ENCODE data around the gene CPT1C.

DNA sequence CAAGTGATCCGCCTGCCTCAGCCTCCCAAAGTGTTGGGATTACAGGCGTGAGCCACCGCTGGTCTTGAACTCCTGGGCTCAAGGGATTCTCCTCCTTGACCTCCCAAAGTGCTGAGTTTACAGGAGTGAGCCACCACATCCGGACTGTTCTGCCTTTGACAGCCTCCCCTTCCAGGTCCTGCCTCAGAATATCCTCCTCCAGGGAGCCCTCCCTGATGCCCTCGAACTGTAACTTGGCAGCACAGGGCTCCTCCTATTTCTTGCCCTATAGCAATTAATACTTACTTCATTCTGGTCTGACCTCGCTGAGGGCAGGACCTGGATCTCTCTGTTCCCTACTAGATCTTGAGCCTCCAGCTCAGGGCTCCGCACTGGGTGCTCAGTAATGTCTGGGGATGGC, 5.9 kb downstream of the CPT1C start:
- TF ChIP-seq POLR2A (IDR thresholded peaks at IDR 0.05), result no peak
- TF ChIP-seq, protein P1, sequence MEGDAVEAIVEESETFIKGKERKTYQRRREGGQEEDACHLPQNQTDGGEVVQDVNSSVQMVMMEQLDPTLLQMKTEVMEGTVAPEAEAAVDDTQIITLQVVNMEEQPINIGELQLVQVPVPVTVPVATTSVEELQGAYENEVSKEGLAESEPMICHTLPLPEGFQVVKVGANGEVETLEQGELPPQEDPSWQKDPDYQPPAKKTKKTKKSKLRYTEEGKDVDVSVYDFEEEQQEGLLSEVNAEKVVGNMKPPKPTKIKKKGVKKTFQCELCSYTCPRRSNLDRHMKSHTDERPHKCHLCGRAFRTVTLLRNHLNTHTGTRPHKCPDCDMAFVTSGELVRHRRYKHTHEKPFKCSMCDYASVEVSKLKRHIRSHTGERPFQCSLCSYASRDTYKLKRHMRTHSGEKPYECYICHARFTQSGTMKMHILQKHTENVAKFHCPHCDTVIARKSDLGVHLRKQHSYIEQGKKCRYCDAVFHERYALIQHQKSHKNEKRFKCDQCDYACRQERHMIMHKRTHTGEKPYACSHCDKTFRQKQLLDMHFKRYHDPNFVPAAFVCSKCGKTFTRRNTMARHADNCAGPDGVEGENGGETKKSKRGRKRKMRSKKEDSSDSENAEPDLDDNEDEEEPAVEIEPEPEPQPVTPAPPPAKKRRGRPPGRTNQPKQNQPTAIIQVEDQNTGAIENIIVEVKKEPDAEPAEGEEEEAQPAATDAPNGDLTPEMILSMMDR (IDR thresholded peaks at IDR 0.05), result no peak

Measured in esophagus squamous epithelium (tissue), 4 donors.